DOHH2 (cell line): ENCODE data around the gene CD247.

Experiments
- H3F3A ChIP-seq: fragments of 200-600 bp; sonication (generic), shearing (Covaris generic); 2 replicates; pipeline ENCODE4 v1.6.0; 2016; ENCODE audit warnings: antibody characterized with exemption, mild to moderate bottlenecking; ENCODE audit not compliant: control insufficient read depth, insufficient read depth
- H3K27ac ChIP-seq: fragments of 200-600 bp; sonication (generic); 2 replicates; pipeline ENCODE4 v1.5.1; 2014; ENCODE audit warnings: low read depth, mild to moderate bottlenecking, low read length, moderate library complexity
- H3K27me3 ChIP-seq: fragments of 200-600 bp; sonication (generic); 2 replicates; pipeline ENCODE4 v1.6.1; 2014; ENCODE audit warnings: mild to moderate bottlenecking, low read length, mixed read lengths; ENCODE audit not compliant: control insufficient read depth
- H3K36me3 ChIP-seq: fragments of 200-600 bp; sonication (generic); 2 replicates; pipeline ENCODE4 v1.6.1; 2014; ENCODE audit warnings: mild to moderate bottlenecking, low read length, moderate library complexity, mixed read lengths; ENCODE audit not compliant: control insufficient read depth
- H3K4me1 ChIP-seq: fragments of 200-600 bp; sonication (generic); 2 replicates; pipeline ENCODE4 v1.6.1; 2014; ENCODE audit warnings: mild to moderate bottlenecking, low read length, mixed read lengths; ENCODE audit not compliant: control insufficient read depth
- H3K4me2 ChIP-seq: fragments of 200-600 bp; sonication (generic); 2 replicates; pipeline ENCODE4 v1.6.0; 2014; ENCODE audit warnings: mild to moderate bottlenecking, low read length, moderate library complexity
- H3K4me3 ChIP-seq: fragments of 200-600 bp; sonication (generic); 2 replicates; pipeline ENCODE4 v1.5.1; 2014; ENCODE audit warnings: mild to moderate bottlenecking, low read length, mixed read lengths
- H3K79me2 ChIP-seq: fragments of 200-600 bp; sonication (generic); 2 replicates; pipeline ENCODE4 v1.6.1; 2014; ENCODE audit warnings: mild to moderate bottlenecking, low read length, mixed read lengths; ENCODE audit not compliant: control insufficient read depth
- H3K9me2 ChIP-seq: fragments of 200-600 bp; sonication (generic); replicated peaks from 2 replicates; pipeline ENCODE4 v1.6.1; 2014; ENCODE audit warnings: mild to moderate bottlenecking, low read length, mixed read lengths; ENCODE audit not compliant: control insufficient read depth
- H3K9me3 ChIP-seq: fragments of 200-600 bp; sonication (generic); 2 replicates; pipeline ENCODE4 v1.6.1; 2014; ENCODE audit warnings: antibody characterized with exemption, low read length, mixed read lengths; ENCODE audit not compliant: control insufficient read depth, insufficient read depth
- H4K20me1 ChIP-seq: fragments of 200-600 bp; sonication (generic); 2 replicates; pipeline ENCODE4 v1.6.0; 2014; ENCODE audit warnings: low read depth, mild to moderate bottlenecking, antibody characterized with exemption, low read length, moderate library complexity; ENCODE audit not compliant: control insufficient read depth, insufficient read depth
- EZH2phosphoT487 ChIP-seq: fragments of 200-600 bp; sonication (generic); IDR thresholded peaks from 2 replicates; pipeline ENCODE4 v1.6.1; 2017; ENCODE audit warnings: borderline replicate concordance, mild to moderate bottlenecking, antibody characterized with exemption, low read length, moderate library complexity, mixed read lengths
- TF ChIP-seq, protein P1 (sequence below): fragments of 200-600 bp; sonication (generic); IDR thresholded peaks from one replicate; pipeline ENCODE4 v1.5.1; 2014; ENCODE audit warnings: antibody characterized with exemption, mild to moderate bottlenecking, low read depth, low read length; ENCODE audit not compliant: poor library complexity, severe bottlenecking

CD247 gene

DNA sequence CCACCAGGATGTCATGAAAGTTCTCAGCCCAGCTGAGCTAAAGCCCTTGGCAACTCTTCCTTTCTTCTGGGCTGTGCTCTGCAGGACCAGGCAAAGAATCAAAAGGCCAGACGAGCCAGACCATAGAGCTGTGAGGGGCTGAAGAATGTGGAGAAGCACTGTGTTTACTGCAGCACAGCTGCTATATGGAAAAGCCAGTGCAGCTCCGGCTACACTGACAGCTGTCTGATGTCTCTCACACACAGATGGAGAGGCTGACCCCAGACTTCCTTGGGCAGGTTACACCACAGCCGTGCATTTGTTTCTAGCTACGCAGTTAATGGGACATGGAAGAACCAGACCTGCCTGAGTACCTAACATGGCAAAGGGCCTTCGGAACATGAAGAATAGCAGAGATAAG, 40.3 kb downstream of the CD247 start:
- no peak for TF ChIP-seq EZH2phosphoT487
- TF ChIP-seq, protein P1, sequence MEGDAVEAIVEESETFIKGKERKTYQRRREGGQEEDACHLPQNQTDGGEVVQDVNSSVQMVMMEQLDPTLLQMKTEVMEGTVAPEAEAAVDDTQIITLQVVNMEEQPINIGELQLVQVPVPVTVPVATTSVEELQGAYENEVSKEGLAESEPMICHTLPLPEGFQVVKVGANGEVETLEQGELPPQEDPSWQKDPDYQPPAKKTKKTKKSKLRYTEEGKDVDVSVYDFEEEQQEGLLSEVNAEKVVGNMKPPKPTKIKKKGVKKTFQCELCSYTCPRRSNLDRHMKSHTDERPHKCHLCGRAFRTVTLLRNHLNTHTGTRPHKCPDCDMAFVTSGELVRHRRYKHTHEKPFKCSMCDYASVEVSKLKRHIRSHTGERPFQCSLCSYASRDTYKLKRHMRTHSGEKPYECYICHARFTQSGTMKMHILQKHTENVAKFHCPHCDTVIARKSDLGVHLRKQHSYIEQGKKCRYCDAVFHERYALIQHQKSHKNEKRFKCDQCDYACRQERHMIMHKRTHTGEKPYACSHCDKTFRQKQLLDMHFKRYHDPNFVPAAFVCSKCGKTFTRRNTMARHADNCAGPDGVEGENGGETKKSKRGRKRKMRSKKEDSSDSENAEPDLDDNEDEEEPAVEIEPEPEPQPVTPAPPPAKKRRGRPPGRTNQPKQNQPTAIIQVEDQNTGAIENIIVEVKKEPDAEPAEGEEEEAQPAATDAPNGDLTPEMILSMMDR, result no peak
- Histone ChIP-seq H4K20me1 (no peaks in the 10 kb centered on the region), H3K4me1 (no peaks in the 10 kb centered on the region)

DNA sequence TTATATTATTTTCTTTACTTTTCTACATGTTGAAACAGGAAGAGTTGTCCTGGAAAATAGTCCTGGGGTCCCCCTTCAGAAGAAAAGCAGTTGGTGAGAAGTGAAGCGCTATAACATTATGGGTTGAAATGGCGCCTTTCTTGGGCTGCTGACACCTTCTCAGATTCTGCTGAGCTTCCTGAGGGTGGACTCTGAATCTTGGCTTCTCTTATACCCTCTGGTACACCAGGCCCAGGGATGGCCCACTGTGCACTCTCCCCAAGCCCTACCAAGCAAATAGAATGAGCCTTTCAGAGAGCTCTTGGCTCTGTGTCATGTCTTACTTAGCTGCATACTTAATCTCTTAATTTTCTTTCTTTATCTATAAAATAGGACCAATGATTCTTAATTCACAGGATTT, 42.3 kb downstream of the CD247 start:
- no peaks in the 10 kb centered on the region for H3K79me2 ChIP-seq
- no peaks in the 10 kb centered on the region for H3K9me3 ChIP-seq
- no peaks in the 10 kb centered on the region for H3K27me3 ChIP-seq
- no peaks in the 10 kb centered on the region for H3F3A ChIP-seq
- H3K4me2 ChIP-seq, result no peak overlapping the region
- no peak for TF ChIP-seq EZH2phosphoT487
- TF ChIP-seq, protein P1, result no peak
- no peak overlapping the region for H3K4me3 ChIP-seq
- H3K4me1 ChIP-seq, result no peaks in the 10 kb centered on the region
- H4K20me1 ChIP-seq, result no peaks in the 10 kb centered on the region
- H3K9me2 ChIP-seq, result no peaks in the 10 kb centered on the region
- H3K36me3 ChIP-seq, result no peaks in the 10 kb centered on the region
- H3K27ac ChIP-seq, result no peak overlapping the region

More for the DNA sequence above, 40.3 kb downstream of the CD247 start:
- no peaks in the 10 kb centered on the region for H3K9me2 ChIP-seq
- no peak overlapping the region for H3K4me3 ChIP-seq
- H3K36me3 ChIP-seq, result no peaks in the 10 kb centered on the region
- no peaks in the 10 kb centered on the region for H3K79me2 ChIP-seq
- no peak overlapping the region for H3K4me2 ChIP-seq
- no peaks in the 10 kb centered on the region for H3K27me3 ChIP-seq
- no peaks in the 10 kb centered on the region for H3K9me3 ChIP-seq
- no peaks in the 10 kb centered on the region for H3F3A ChIP-seq
- H3K27ac ChIP-seq, result no peak overlapping the region

DNA sequence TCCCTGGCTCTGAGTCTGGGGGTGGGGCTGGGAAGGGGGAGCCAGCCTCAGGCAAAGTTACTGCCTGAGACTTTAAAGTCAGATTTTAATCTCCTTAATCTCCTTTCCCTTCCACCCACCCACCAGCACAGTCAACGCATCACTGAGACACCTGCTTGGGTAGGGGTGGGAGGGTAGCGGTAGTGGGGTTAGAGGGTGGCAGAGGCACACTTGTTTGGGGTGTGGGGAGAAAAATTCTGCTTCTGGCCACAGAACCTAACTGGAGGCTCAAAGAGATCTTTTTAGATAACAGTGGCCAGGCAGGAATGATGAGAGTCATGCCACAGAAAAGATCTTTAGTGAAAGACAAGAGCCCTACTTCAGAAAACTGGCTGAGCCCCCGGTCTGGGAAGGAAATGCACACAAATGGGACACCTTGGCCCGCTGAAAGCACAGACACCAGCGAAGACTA, 44.1 kb downstream of the CD247 start:
- Histone ChIP-seq H3K36me3 (no peaks in the 10 kb centered on the region), H3K79me2 (no peaks in the 10 kb centered on the region), H3K9me3 (no peaks in the 10 kb centered on the region), H3K27ac (no peak overlapping the region), H3K27me3 (no peaks in the 10 kb centered on the region), H3K4me3 (no peak overlapping the region), H3K4me2 (no peak overlapping the region), H4K20me1 (no peaks in the 10 kb centered on the region), H3K4me1 (no peaks in the 10 kb centered on the region), H3F3A (no peaks in the 10 kb centered on the region), H3K9me2 (no peaks in the 10 kb centered on the region)
- TF ChIP-seq EZH2phosphoT487, result no peak
- TF ChIP-seq, protein P1, result no peak
